K562 (cell line): ENCODE data around the gene DENND1A. TPM values are rescaled to one million over a fixed set of nuclear protein-coding genes. Genes with fewer than 3 reads are reported as not detected.

Experiments
- ATAC-seq: fragments of 200-7000 bp; cut with Tn5 transposase; 3 replicates; pipeline ENCODE4 v1.9.1; 2020; ENCODE audit warnings: moderate library complexity
- BruUV-seq: library from RNA; stranded (reverse); fragments of 400-500 nt; replicated peaks from 2 replicates; lab custom pipeline; 2021; lab: Mats Ljungman, UMichigan
- CTCF ChIA-PET: fragments of 300-600 bp; formaldehyde crosslinking; extraction: SDS; loops from one replicate; lab custom pipeline; 2021; ENCODE audit warnings: low intra/inter-chr PET ratio; lab: Yijun Ruan, JAX
- POLR2A ChIA-PET: fragments of 300-600, 350-650 bp; sonication (Branson Sonifier 250); formaldehyde crosslinking; extraction: SDS; loops from one replicate; lab custom pipeline; 2021; ENCODE audit warnings: antibody characterized with exemption, inconsistent platforms; lab: Yijun Ruan, JAX
- DNase-seq, 4 experiments: peaks; one replicate each; pipeline versions ENCODE4 v3.0.0 to v3.0.0-alpha.2; 2011 to 2018; ENCODE audit warnings: low spot score in 3 of 4, mixed read lengths in 3 of 4; ENCODE audit errors: extremely low read depth in 1 of 4
- FAIRE-seq: peaks from 2 replicates; lab custom pipeline; 2011; peaks lifted over from hg19 to GRCh38; lab: Jason Lieb, UNC
- H2AFZ ChIP-seq: 2 replicates; pipeline ENCODE4 v1.6.0; 2011; ENCODE audit warnings: low read depth, low read length, control low read depth, inconsistent platforms
- H3K27ac ChIP-seq: fragments of 200-600 bp; 3 replicates; pipeline ENCODE4 v1.8.0; 2011; ENCODE audit warnings: low read depth, mild to moderate bottlenecking, control low read depth, inconsistent platforms, low read length, moderate library complexity, mixed read lengths; ENCODE audit errors: extremely low read depth
- H3K27me3 ChIP-seq, 2 experiments: fragments of 300-600 bp in 1 of 2; 2 replicates in 1 of 2; 3 replicates in 1 of 2; pipeline versions ENCODE4 v1.6.0 to v1.8.0; 2011; ENCODE audit warnings: inconsistent platforms in 2 of 2, low read length in 2 of 2, mild to moderate bottlenecking in 1 of 2, mixed read lengths in 1 of 2, moderate library complexity in 1 of 2; ENCODE audit not compliant: control insufficient read depth in 2 of 2, insufficient read depth in 2 of 2
- H3K36me3 ChIP-seq: fragments of 300-600 bp; 3 replicates; pipeline ENCODE4 v1.8.0; 2011; ENCODE audit warnings: mild to moderate bottlenecking, low read length, inconsistent platforms; ENCODE audit not compliant: control insufficient read depth, insufficient read depth
- H3K4me1 ChIP-seq, 2 experiments: fragments of 200-600 bp in 1 of 2; replicated peaks in 1 of 2; 2 replicates in 1 of 2; 3 replicates in 1 of 2; pipeline versions ENCODE4 v1.5.1 to v1.8.0; 2011; ENCODE audit warnings: inconsistent platforms in 2 of 2, low read length in 2 of 2, mild to moderate bottlenecking in 1 of 2, mixed read lengths in 1 of 2, moderate library complexity in 1 of 2; ENCODE audit not compliant: control insufficient read depth in 2 of 2, insufficient read depth in 2 of 2
- H3K4me2 ChIP-seq: 2 replicates; pipeline ENCODE4 v1.6.1; 2011; ENCODE audit warnings: low read length, control low read depth, inconsistent platforms, mixed read lengths; ENCODE audit not compliant: insufficient read depth
- H3K4me3 ChIP-seq: fragments of 200-600 bp; sonication (generic), shearing (Covaris generic); 2 replicates; pipeline ENCODE4 v1.5.1; 2016; ENCODE audit warnings: control low read depth, inconsistent platforms
- H3K79me2 ChIP-seq: fragments of 200-600 bp; 3 replicates; pipeline ENCODE4 v1.8.0; 2011; ENCODE audit warnings: low read length, inconsistent platforms; ENCODE audit not compliant: control insufficient read depth, insufficient read depth
- H3K9ac ChIP-seq, 2 experiments: 2 replicates each; pipeline versions ENCODE4 v1.6.0 to v1.6.1; 2011; ENCODE audit warnings: low read depth in 2 of 2, low read length in 2 of 2, control low read depth in 1 of 2, inconsistent platforms in 1 of 2, mild to moderate bottlenecking in 1 of 2, mixed read lengths in 1 of 2; ENCODE audit not compliant: insufficient read depth in 1 of 2
- H3K9me1 ChIP-seq: one replicate; pipeline ENCODE4 v1.6.0; 2011; ENCODE audit warnings: inconsistent platforms, mild to moderate bottlenecking, low read length, moderate library complexity; ENCODE audit not compliant: control insufficient read depth, insufficient read depth
- H3K9me3 ChIP-seq: replicated peaks from 2 replicates; pipeline ENCODE4 v1.5.1; 2011; ENCODE audit warnings: low read depth, low read length, inconsistent platforms; ENCODE audit not compliant: control insufficient read depth, insufficient read depth
- H4K20me1 ChIP-seq: replicated peaks from 2 replicates; pipeline ENCODE4 v1.6.1; 2011; ENCODE audit warnings: low read length, inconsistent platforms, mixed read lengths; ENCODE audit not compliant: control insufficient read depth, insufficient read depth
- CBFA2T2 ChIP-seq: fragments of 450-650 bp; conservative IDR thresholded peaks from 2 replicates; pipeline ENCODE4 v1.6.1; 2017; ENCODE audit warnings: mild to moderate bottlenecking
- CREBBP ChIP-seq: IDR thresholded peaks from one replicate; pipeline ENCODE4 v1.6.1; 2012; ENCODE audit warnings: low read depth, mild to moderate bottlenecking, control low read depth, inconsistent platforms, low read length
- HDAC1 ChIP-seq, 2 experiments: fragments of 450-650 bp; IDR thresholded peaks; 2 replicates each; pipeline ENCODE4 v1.6.1; 2016 to 2017; ENCODE audit warnings: inconsistent platforms in 1 of 2, mild to moderate bottlenecking in 1 of 2, moderate library complexity in 1 of 2
- PHF20 ChIP-seq: fragments of 450-650 bp; IDR thresholded peaks from 2 replicates; pipeline ENCODE4 v1.6.1; 2018; ENCODE audit not compliant: partially characterized antibody
- PHF21A ChIP-seq: fragments of 450-650 bp; IDR thresholded peaks from 2 replicates; pipeline ENCODE4 v1.6.1; 2017; ENCODE audit warnings: low read depth, borderline replicate concordance
- PPARD ChIP-seq: fragments of 250-450 bp; sonication (Bioruptor Pico); IDR thresholded peaks from 2 replicates; pipeline ENCODE4 v1.8.0; 2022; ENCODE audit warnings: inconsistent platforms, mild to moderate bottlenecking, moderate library complexity
- XRCC5 ChIP-seq: fragments of 200-400 bp; formaldehyde crosslinking; IDR thresholded peaks from 2 replicates; pipeline ENCODE4 v1.6.1; 2017; ENCODE audit warnings: low read depth, mild to moderate bottlenecking, low read length
- ZFP36 ChIP-seq: fragments of 150-350 bp; IDR thresholded peaks from 2 replicates; pipeline ENCODE4 v1.6.1; 2018; ENCODE audit warnings: low read length, low read depth; ENCODE audit not compliant: partially characterized antibody
- ZNF140 ChIP-seq: fragments of 250-450 bp; sonication (Bioruptor Pico); IDR thresholded peaks from 2 replicates; pipeline ENCODE4 v1.8.0; 2021; ENCODE audit warnings: moderate library complexity, mild to moderate bottlenecking, inconsistent platforms
- ZNF280A ChIP-seq: fragments of 450-650 bp; IDR thresholded peaks from 2 replicates; pipeline ENCODE4 v1.6.1; 2018; ENCODE audit warnings: mild to moderate bottlenecking, low read depth; ENCODE audit not compliant: partially characterized antibody
- ZNF311 ChIP-seq: fragments of 250-450 bp; sonication (Bioruptor Pico); IDR thresholded peaks from 2 replicates; pipeline ENCODE4 v1.4.0; 2020; ENCODE audit warnings: mild to moderate bottlenecking, moderate library complexity
- WGBS: fragments of 100-300 bp; shearing (Covaris generic); methylation state at CpG from one replicate; pipeline ENCODE4 v1.1.6; 2016; ENCODE audit warnings: low coverage, mixed read lengths; ENCODE audit not compliant: insufficient coverage; ENCODE audit errors: missing lambda C conversion rate; 5-methylcytosine and 5-hydroxymethylcytosine counted together
- in situ Hi-C: fragments of 300-500 bp; cut with MboI; formaldehyde crosslinking; loops from 4 replicates; pipeline ENCODE4 v1.15.0; 2018; ENCODE audit warnings: inconsistent platforms, mixed read lengths
- intact Hi-C: fragments of 100-400 bp; cut with micrococcal nuclease; formaldehyde crosslinking; loops from 2 replicates; pipeline ENCODE4 v1.14.2; 2022
- polyA plus RNA-seq, 8 experiments: library from polyadenylated mRNA; depleted of rRNA in 4 of 8; stranded (reverse) in 5 of 8; unstranded in 3 of 8; fragments of >200 nt; fragmentation: Nextera tagmentation in 2 of 8; fragmentation: Illumina TruSeq in 1 of 8; extraction: Ambion mirVana in 2 of 8; extraction: Trizol in 1 of 8; gene quantifications; 2 replicates each; pipeline versions ENCODE4 v1.2.1 to v1.2.3, GENCODE V29; 2011 to 2014; ENCODE audit warnings: inconsistent platforms in 1 of 8, missing spikeins in 1 of 8
- total RNA-seq, 7 experiments: library from RNA; depleted of rRNA in 6 of 7; stranded (reverse); fragments of >200 nt in 6 of 7; fragmentation: Illumina TruSeq in 2 of 7; extraction: Trizol in 2 of 7; gene quantifications; 2 replicates each; pipeline versions ENCODE4 v1.2.1 to v1.2.3, GENCODE V29; 2011 to 2021; ENCODE audit warnings: low replicate concordance in 1 of 7
- TF ChIP-seq, protein P1 (sequence below): fragments of 200-800 bp; sonication (Bioruptor generic); IDR thresholded peaks from 2 replicates; pipeline ENCODE4 v1.6.1; 2017; ENCODE audit warnings: missing genetic modification characterization, missing compliant biosample characterization

Gene DENND1A
- total and polyA plus RNA-seq, 9 of the 15 experiments (the other 6 are each of a cell fraction or from before 2014, with no cell fraction given), result 7.6 to 29.5 (median 15.7) TPM

GRCh38 chr9:123975871-123976270, 45.9 kb upstream of the DENND1A start (continued):
- TF ChIP-seq ZNF280A (no peak), XRCC5 (no peak)

DNA sequence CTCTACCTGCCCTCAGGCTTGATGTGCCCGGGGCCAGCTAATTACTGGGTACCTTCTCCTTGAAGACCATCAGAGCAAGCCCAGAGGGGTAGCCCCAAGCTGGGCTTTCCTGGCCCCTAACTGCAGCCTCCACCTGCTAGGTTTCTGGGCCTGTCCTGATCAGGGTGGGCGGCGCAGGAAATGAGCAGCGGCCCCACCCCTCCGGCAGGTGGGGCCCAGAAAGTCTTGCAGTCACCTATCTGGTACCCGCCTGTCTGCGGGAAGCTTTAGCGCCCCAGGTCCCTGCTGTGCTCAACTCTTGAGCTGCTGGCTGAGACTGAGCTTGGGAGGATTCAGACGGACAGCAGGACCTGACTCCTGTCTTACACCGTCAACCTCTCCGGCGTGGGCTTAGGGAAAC, 44.5 kb upstream of the DENND1A start:
- H3K9me1 ChIP-seq, result no peaks in the 10 kb centered on the region
- TF ChIP-seq CREBBP (no peak), PHF20 (no peak), HDAC1 (IDR thresholded peaks at IDR 0.05) (no peak), PPARD (CRISPR knock-in tag) (no peak), ZNF311 (CRISPR knock-in tag) (no peak), ZFP36 (no peak), PHF21A (no peak), CBFA2T2 (no peak), ZNF140 (no peak)
- TF ChIP-seq, protein P1, sequence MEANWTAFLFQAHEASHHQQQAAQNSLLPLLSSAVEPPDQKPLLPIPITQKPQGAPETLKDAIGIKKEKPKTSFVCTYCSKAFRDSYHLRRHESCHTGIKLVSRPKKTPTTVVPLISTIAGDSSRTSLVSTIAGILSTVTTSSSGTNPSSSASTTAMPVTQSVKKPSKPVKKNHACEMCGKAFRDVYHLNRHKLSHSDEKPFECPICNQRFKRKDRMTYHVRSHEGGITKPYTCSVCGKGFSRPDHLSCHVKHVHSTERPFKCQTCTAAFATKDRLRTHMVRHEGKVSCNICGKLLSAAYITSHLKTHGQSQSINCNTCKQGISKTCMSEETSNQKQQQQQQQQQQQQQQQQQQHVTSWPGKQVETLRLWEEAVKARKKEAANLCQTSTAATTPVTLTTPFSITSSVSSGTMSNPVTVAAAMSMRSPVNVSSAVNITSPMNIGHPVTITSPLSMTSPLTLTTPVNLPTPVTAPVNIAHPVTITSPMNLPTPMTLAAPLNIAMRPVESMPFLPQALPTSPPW, result no peak
- FAIRE-seq (no peak), DNase-seq (no peak), ATAC-seq (no peak)
- H3K79me2 ChIP-seq, result no peaks in the 10 kb centered on the region
- intact Hi-C loops, result no loop called here
- H3K36me3 ChIP-seq, result no peaks in the 10 kb centered on the region
- H2AFZ ChIP-seq, result no peak overlapping the region
- in situ Hi-C loops, result no loop called here
- H3K27ac ChIP-seq, result no peak overlapping the region
- ChIA-PET CTCF (no interaction called here), POLR2A (interaction anchor here (0.6 to 0.7 kb wide), 2 partner anchors 23 to 127 kb away, joined by 3 read pairs; no protein-coding TSS in a partner anchor)
- peaks cover 20% of the 10 kb centered on the region; the same call in 1 of the 2 replicates for H3K9me3 ChIP-seq
- no peaks in the 10 kb centered on the region for H3K4me1 ChIP-seq
- H3K9ac ChIP-seq, result no peak overlapping the region
- H3K4me3 ChIP-seq, result no peak overlapping the region
- H4K20me1 ChIP-seq, result no peaks in the 10 kb centered on the region
- 3% methylated on average over 8 of the region's 12 CpGs for WGBS
- BruUV-seq, result no TSS peak
- H3K4me2 ChIP-seq, result no peak overlapping the region
- H3K27me3 ChIP-seq, result peaks cover 0 to 20% of the 10 kb centered on the region in 2 experiments; a peak in 3 of 5 replicates
